HEK293 (cell line): ENCODE results near the gene NCOA7.

Experiments
- CTCF ChIA-PET: fragments of 350-600 bp; formaldehyde crosslinking; extraction: SDS; loops from one replicate; lab custom pipeline; 2021; ENCODE audit warnings: antibody characterized with exemption; lab: Yijun Ruan, JAX
- POLR2A ChIA-PET: fragments of 300-600 bp; formaldehyde crosslinking; extraction: SDS; loops from one replicate; lab custom pipeline; 2020; ENCODE audit warnings: antibody characterized with exemption, inconsistent platforms; lab: Yijun Ruan, JAX
- H3K27ac ChIP-seq: fragments of 200-500 bp; sonication (Bioruptor generic); 2 replicates; pipeline ENCODE4 v1.5.1; 2014; ENCODE audit warnings: low read depth, low read length, control low read depth, inconsistent platforms; ENCODE audit errors: extremely low read depth
- H3K36me3 ChIP-seq, 2 experiments: fragments of 200-500 bp in 1 of 2; sonication (Bioruptor generic) in 1 of 2; 1 replicate in 1 of 2; 2 replicates in 1 of 2; pipeline ENCODE4 v1.5.1; 2014 to 2017; ENCODE audit warnings: inconsistent platforms in 2 of 2, low read length in 2 of 2; ENCODE audit not compliant: control insufficient read depth in 2 of 2, insufficient read depth in 1 of 2
- H3K4me1 ChIP-seq: fragments of 200-500 bp; sonication (Bioruptor generic); 2 replicates; pipeline ENCODE4 v1.5.1; 2014; ENCODE audit warnings: mild to moderate bottlenecking, low read length, inconsistent platforms; ENCODE audit not compliant: control insufficient read depth, insufficient read depth
- H3K4me3 ChIP-seq: 2 replicates; pipeline ENCODE4 v1.5.1; 2011; ENCODE audit warnings: low read depth, mild to moderate bottlenecking, control low read depth, low read length, moderate library complexity
- H3K9me3 ChIP-seq: fragments of 200-500 bp; sonication (Bioruptor generic); 2 replicates; pipeline ENCODE4 v1.5.1; 2014; ENCODE audit warnings: low read depth, low read length, inconsistent platforms; ENCODE audit not compliant: control insufficient read depth, insufficient read depth
- KLF1 ChIP-seq: fragments of 450-650 bp; formaldehyde crosslinking; IDR thresholded peaks from 2 replicates; pipeline ENCODE4 v1.5.1; 2016; ENCODE audit warnings: missing biosample characterization, missing genetic modification characterization
- KLF10 ChIP-seq: fragments of 450-650 bp; IDR thresholded peaks from 2 replicates; pipeline ENCODE4 v1.5.1; 2018; ENCODE audit warnings: missing biosample characterization, mild to moderate bottlenecking, missing genetic modification characterization
- ZBTB8A ChIP-seq: fragments of 450-650 bp; formaldehyde crosslinking; IDR thresholded peaks from 2 replicates; pipeline ENCODE4 v1.5.1; 2016; ENCODE audit warnings: missing biosample characterization, missing genetic modification characterization
- ZFP69B ChIP-seq: fragments of 450-650 bp; formaldehyde crosslinking; IDR thresholded peaks from 2 replicates; pipeline ENCODE4 v1.5.1; 2016; ENCODE audit warnings: missing biosample characterization, missing genetic modification characterization
- ZNF335 ChIP-seq: fragments of 450-650 bp; formaldehyde crosslinking; conservative IDR thresholded peaks from 2 replicates; pipeline ENCODE4 v1.5.1; 2016; ENCODE audit warnings: missing biosample characterization, missing genetic modification characterization
- ZNF548 ChIP-seq: fragments of 450-650 bp; formaldehyde crosslinking; IDR thresholded peaks from 2 replicates; pipeline ENCODE4 v1.5.1; 2016; ENCODE audit warnings: missing biosample characterization, missing genetic modification characterization
- TF ChIP-seq, protein P1 (sequence below): fragments of 450-650 bp; formaldehyde crosslinking; IDR thresholded peaks from 2 replicates; pipeline ENCODE4 v1.5.1; 2016; ENCODE audit warnings: missing biosample characterization, missing genetic modification characterization
- TF ChIP-seq, protein P2 (sequence below): fragments of 450-650 bp; formaldehyde crosslinking; IDR thresholded peaks from 2 replicates; pipeline ENCODE4 v1.5.1; 2016; ENCODE audit warnings: missing biosample characterization, missing genetic modification characterization
- TF ChIP-seq, protein P3 (sequence below): fragments of 450-650 bp; formaldehyde crosslinking; IDR thresholded peaks from 2 replicates; pipeline ENCODE4 v1.5.1; 2016; ENCODE audit warnings: missing biosample characterization, missing genetic modification characterization, borderline replicate concordance
- TF ChIP-seq, protein P4 (sequence below): fragments of 450-650 bp; formaldehyde crosslinking; IDR thresholded peaks from 2 replicates; pipeline ENCODE4 v1.5.1; 2016; ENCODE audit warnings: missing biosample characterization, missing genetic modification characterization
- TF ChIP-seq, protein P5 (sequence below): fragments of 450-650 bp; formaldehyde crosslinking; IDR thresholded peaks from 2 replicates; pipeline ENCODE4 v1.5.1; 2016; ENCODE audit warnings: missing biosample characterization, missing genetic modification characterization

NCOA7 gene

DNA sequence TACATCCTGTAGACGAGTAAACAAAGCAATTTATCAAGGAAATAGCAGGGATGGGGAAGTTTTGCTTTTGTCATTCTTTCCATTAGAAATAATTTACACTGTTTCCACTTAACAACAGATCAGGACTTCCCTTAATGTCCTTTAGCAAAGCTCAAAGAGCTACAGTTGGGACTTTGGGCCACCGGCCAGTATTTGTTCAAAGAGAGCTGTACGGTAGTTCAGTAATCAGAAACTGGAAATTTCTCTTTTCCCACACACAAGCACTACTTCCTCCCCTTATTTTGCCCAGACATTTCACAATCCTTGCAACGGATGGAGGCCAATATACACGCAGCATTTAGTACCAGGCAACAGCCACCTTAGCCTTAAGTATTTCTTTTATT lies 153.7 kb downstream of the NCOA7 start:
- Histone ChIP-seq H3K27ac (no peak overlapping the region), H3K4me1 (peaks cover 10% of the 10 kb centered on the region), H3K36me3 (no peaks in the 10 kb centered on the region), H3K9me3 (no peaks in the 10 kb centered on the region), H3K4me3 (no peak overlapping the region)
- TF ChIP-seq, protein P1, sequence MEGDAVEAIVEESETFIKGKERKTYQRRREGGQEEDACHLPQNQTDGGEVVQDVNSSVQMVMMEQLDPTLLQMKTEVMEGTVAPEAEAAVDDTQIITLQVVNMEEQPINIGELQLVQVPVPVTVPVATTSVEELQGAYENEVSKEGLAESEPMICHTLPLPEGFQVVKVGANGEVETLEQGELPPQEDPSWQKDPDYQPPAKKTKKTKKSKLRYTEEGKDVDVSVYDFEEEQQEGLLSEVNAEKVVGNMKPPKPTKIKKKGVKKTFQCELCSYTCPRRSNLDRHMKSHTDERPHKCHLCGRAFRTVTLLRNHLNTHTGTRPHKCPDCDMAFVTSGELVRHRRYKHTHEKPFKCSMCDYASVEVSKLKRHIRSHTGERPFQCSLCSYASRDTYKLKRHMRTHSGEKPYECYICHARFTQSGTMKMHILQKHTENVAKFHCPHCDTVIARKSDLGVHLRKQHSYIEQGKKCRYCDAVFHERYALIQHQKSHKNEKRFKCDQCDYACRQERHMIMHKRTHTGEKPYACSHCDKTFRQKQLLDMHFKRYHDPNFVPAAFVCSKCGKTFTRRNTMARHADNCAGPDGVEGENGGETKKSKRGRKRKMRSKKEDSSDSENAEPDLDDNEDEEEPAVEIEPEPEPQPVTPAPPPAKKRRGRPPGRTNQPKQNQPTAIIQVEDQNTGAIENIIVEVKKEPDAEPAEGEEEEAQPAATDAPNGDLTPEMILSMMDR (tag by site-specific recombination): no peak
- TF ChIP-seq ZBTB8A (tag by site-specific recombination): no peak
- TF ChIP-seq ZFP69B (tag by site-specific recombination): no peak
- POLR2A ChIA-PET: interaction anchor here (4.2 kb wide), 1 partner anchor 12 kb away, joined by 36 read pairs; the partner anchor contains the start of gene HINT3
- CTCF ChIA-PET: interaction anchor here (0.7 to 6.7 kb wide), 6 partner anchors 13 to 163 kb away, joined by 3 to 47 read pairs (median 4); partner anchors contain the start of gene HINT3

DNA sequence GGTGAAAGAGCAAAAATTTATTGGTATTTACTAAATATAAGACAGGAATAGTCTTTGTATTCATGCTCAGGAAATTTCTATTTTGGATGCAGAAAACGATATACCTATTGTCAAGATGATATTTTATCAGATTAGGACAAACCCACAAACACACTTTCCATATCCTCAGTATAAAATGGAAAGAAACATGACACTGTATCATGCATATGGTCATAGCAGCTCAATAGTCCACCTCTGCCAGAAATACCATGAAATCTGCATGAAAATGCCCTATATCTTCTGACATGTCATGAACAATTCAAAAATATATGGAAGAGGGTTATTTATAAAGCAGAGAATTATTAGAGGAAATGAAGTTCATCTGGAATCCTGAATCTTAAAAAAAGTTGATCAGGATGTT lies 154.1 kb downstream of the NCOA7 start:
- ChIA-PET CTCF (interaction anchor here (0.6 to 6.7 kb wide), 7 partner anchors 12 to 354 kb away, joined by 3 to 47 read pairs (median 4); partner anchors contain the start of gene HINT3), POLR2A (interaction anchor here (0.7 to 4.2 kb wide), 2 partner anchors 12 to 38 kb away, joined by 3 to 36 read pairs; partner anchors contain the start of gene HINT3)
- peaks cover 10% of the 10 kb centered on the region for H3K4me1 ChIP-seq
- no peak overlapping the region for H3K27ac ChIP-seq
- H3K36me3 ChIP-seq: no peaks in the 10 kb centered on the region
- no peaks in the 10 kb centered on the region for H3K9me3 ChIP-seq
- H3K4me3 ChIP-seq: no peak overlapping the region
- TF ChIP-seq ZNF335 (no peak), ZNF548 (tag by site-specific recombination) (no peak), KLF10 (tag by site-specific recombination) (no peak), KLF1 (tag by site-specific recombination) (no peak)
- TF ChIP-seq, protein P2, sequence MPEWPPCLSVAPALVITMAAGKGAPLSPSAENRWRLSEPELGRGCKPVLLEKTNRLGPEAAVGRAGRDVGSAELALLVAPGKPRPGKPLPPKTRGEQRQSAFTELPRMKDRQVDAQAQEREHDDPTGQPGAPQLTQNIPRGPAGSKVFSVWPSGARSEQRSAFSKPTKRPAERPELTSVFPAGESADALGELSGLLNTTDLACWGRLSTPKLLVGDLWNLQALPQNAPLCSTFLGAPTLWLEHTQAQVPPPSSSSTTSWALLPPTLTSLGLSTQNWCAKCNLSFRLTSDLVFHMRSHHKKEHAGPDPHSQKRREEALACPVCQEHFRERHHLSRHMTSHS (tag by site-specific recombination): no peak
- TF ChIP-seq, protein P3, sequence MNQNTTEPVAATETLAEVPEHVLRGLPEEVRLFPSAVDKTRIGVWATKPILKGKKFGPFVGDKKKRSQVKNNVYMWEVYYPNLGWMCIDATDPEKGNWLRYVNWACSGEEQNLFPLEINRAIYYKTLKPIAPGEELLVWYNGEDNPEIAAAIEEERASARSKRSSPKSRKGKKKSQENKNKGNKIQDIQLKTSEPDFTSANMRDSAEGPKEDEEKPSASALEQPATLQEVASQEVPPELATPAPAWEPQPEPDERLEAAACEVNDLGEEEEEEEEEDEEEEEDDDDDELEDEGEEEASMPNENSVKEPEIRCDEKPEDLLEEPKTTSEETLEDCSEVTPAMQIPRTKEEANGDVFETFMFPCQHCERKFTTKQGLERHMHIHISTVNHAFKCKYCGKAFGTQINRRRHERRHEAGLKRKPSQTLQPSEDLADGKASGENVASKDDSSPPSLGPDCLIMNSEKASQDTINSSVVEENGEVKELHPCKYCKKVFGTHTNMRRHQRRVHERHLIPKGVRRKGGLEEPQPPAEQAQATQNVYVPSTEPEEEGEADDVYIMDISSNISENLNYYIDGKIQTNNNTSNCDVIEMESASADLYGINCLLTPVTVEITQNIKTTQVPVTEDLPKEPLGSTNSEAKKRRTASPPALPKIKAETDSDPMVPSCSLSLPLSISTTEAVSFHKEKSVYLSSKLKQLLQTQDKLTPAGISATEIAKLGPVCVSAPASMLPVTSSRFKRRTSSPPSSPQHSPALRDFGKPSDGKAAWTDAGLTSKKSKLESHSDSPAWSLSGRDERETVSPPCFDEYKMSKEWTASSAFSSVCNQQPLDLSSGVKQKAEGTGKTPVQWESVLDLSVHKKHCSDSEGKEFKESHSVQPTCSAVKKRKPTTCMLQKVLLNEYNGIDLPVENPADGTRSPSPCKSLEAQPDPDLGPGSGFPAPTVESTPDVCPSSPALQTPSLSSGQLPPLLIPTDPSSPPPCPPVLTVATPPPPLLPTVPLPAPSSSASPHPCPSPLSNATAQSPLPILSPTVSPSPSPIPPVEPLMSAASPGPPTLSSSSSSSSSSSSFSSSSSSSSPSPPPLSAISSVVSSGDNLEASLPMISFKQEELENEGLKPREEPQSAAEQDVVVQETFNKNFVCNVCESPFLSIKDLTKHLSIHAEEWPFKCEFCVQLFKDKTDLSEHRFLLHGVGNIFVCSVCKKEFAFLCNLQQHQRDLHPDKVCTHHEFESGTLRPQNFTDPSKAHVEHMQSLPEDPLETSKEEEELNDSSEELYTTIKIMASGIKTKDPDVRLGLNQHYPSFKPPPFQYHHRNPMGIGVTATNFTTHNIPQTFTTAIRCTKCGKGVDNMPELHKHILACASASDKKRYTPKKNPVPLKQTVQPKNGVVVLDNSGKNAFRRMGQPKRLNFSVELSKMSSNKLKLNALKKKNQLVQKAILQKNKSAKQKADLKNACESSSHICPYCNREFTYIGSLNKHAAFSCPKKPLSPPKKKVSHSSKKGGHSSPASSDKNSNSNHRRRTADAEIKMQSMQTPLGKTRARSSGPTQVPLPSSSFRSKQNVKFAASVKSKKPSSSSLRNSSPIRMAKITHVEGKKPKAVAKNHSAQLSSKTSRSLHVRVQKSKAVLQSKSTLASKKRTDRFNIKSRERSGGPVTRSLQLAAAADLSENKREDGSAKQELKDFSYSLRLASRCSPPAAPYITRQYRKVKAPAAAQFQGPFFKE (tag by site-specific recombination): no peak
- TF ChIP-seq, protein P4, sequence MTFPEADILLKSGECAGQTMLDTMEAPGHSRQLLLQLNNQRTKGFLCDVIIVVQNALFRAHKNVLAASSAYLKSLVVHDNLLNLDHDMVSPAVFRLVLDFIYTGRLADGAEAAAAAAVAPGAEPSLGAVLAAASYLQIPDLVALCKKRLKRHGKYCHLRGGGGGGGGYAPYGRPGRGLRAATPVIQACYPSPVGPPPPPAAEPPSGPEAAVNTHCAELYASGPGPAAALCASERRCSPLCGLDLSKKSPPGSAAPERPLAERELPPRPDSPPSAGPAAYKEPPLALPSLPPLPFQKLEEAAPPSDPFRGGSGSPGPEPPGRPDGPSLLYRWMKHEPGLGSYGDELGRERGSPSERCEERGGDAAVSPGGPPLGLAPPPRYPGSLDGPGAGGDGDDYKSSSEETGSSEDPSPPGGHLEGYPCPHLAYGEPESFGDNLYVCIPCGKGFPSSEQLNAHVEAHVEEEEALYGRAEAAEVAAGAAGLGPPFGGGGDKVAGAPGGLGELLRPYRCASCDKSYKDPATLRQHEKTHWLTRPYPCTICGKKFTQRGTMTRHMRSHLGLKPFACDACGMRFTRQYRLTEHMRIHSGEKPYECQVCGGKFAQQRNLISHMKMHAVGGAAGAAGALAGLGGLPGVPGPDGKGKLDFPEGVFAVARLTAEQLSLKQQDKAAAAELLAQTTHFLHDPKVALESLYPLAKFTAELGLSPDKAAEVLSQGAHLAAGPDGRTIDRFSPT (tag by site-specific recombination): no peak
- TF ChIP-seq, protein P5, sequence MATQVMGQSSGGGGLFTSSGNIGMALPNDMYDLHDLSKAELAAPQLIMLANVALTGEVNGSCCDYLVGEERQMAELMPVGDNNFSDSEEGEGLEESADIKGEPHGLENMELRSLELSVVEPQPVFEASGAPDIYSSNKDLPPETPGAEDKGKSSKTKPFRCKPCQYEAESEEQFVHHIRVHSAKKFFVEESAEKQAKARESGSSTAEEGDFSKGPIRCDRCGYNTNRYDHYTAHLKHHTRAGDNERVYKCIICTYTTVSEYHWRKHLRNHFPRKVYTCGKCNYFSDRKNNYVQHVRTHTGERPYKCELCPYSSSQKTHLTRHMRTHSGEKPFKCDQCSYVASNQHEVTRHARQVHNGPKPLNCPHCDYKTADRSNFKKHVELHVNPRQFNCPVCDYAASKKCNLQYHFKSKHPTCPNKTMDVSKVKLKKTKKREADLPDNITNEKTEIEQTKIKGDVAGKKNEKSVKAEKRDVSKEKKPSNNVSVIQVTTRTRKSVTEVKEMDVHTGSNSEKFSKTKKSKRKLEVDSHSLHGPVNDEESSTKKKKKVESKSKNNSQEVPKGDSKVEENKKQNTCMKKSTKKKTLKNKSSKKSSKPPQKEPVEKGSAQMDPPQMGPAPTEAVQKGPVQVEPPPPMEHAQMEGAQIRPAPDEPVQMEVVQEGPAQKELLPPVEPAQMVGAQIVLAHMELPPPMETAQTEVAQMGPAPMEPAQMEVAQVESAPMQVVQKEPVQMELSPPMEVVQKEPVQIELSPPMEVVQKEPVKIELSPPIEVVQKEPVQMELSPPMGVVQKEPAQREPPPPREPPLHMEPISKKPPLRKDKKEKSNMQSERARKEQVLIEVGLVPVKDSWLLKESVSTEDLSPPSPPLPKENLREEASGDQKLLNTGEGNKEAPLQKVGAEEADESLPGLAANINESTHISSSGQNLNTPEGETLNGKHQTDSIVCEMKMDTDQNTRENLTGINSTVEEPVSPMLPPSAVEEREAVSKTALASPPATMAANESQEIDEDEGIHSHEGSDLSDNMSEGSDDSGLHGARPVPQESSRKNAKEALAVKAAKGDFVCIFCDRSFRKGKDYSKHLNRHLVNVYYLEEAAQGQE (tag by site-specific recombination): no peak
- TF ChIP-seq, all 188 proteins: peak for 0
